OCI-LY7 (cell line): ENCODE data around the gene ROCK1. TPM values are rescaled to one million over a fixed set of nuclear protein-coding genes. Genes with fewer than 3 reads are reported as not detected.

Experiments
- BruUV-seq: library from RNA; stranded (reverse); fragments of 400-500 nt; replicated peaks from 2 replicates; lab custom pipeline; 2021; lab: Mats Ljungman, UMichigan
- CTCF ChIA-PET: fragments of 300-600 bp; sonication (Branson Sonifier 250); formaldehyde crosslinking; loops from one replicate; lab custom pipeline; 2022; ENCODE audit warnings: antibody characterized with exemption; ENCODE audit not compliant: unreplicated experiment; lab: Charles Lee
- POLR2A ChIA-PET: fragments of 300-600 bp; sonication (Branson Sonifier 250); formaldehyde crosslinking; loops from one replicate; lab custom pipeline; 2022; ENCODE audit warnings: antibody characterized with exemption; lab: Charles Lee
- DNase-seq: peaks from one replicate; pipeline ENCODE4 v3.0.0-alpha.2; 2015; ENCODE audit warnings: low spot score
- H2AFZ ChIP-seq: fragments of 200-600 bp; sonication (generic), shearing (Covaris generic); 2 replicates; pipeline ENCODE4 v1.6.1; 2014; ENCODE audit warnings: mild to moderate bottlenecking, antibody characterized with exemption, low read length, moderate library complexity
- H3K27ac ChIP-seq: fragments of 200-600 bp; sonication (generic); 2 replicates; pipeline ENCODE4 v1.5.1; 2014; ENCODE audit warnings: mixed run types, low read depth, mild to moderate bottlenecking, moderate library complexity, low read length, inconsistent platforms; ENCODE audit not compliant: poor library complexity, severe bottlenecking
- H3K36me3 ChIP-seq: fragments of 200-600 bp; sonication (generic); 2 replicates; pipeline ENCODE4 v1.6.1; 2014; ENCODE audit warnings: mild to moderate bottlenecking, antibody characterized with exemption, low read length, moderate library complexity, mixed read lengths; ENCODE audit not compliant: insufficient read depth
- H3K4me1 ChIP-seq: fragments of 200-600 bp; sonication (generic); 2 replicates; pipeline ENCODE4 v1.5.1; 2014; ENCODE audit warnings: mild to moderate bottlenecking, low read length; ENCODE audit not compliant: insufficient read depth, poor library complexity, severe bottlenecking
- H3K4me2 ChIP-seq: fragments of 200-600 bp; sonication (generic); 2 replicates; pipeline ENCODE4 v1.6.1; 2014; ENCODE audit warnings: mild to moderate bottlenecking, low read length
- H3K4me3 ChIP-seq: fragments of 200-600 bp; sonication (generic); 2 replicates; pipeline ENCODE4 v1.5.1; 2014; ENCODE audit warnings: mild to moderate bottlenecking, low read depth, low read length; ENCODE audit not compliant: poor library complexity, severe bottlenecking
- H3K79me2 ChIP-seq: fragments of 200-600 bp; sonication (generic); 2 replicates; pipeline ENCODE4 v1.6.1; 2016; ENCODE audit warnings: low read depth, mild to moderate bottlenecking, low read length, moderate library complexity, mixed read lengths; ENCODE audit not compliant: insufficient read depth
- H3K9me2 ChIP-seq: fragments of 200-600 bp; sonication (generic); 2 replicates; pipeline ENCODE4 v1.6.1; 2016; ENCODE audit warnings: mild to moderate bottlenecking, low read length, mixed read lengths; ENCODE audit not compliant: insufficient read depth
- H3K9me3 ChIP-seq: fragments of 200-600 bp; sonication (generic); 2 replicates; pipeline ENCODE4 v1.6.1; 2014; ENCODE audit warnings: mild to moderate bottlenecking, mixed run types, low read length, mixed read lengths
- H4K20me1 ChIP-seq: fragments of 200-600 bp; sonication (generic); 2 replicates; pipeline ENCODE4 v1.6.1; 2014; ENCODE audit warnings: mild to moderate bottlenecking, antibody characterized with exemption, low read length, moderate library complexity, mixed read lengths; ENCODE audit not compliant: insufficient read depth
- CTCF ChIP-seq: fragments of 200-600 bp; sonication (generic); conservative IDR thresholded peaks from 2 replicates; pipeline ENCODE4 v1.5.1; 2014; ENCODE audit warnings: mild to moderate bottlenecking, antibody characterized with exemption, low read length, moderate library complexity, mixed read lengths
- EZH2phosphoT487 ChIP-seq: fragments of 200-600 bp; sonication (generic); IDR thresholded peaks from 2 replicates; pipeline ENCODE4 v1.6.1; 2018; ENCODE audit warnings: low read depth, borderline replicate concordance, mild to moderate bottlenecking, mixed run types, antibody characterized with exemption, low read length, moderate library complexity, mixed read lengths
- intact Hi-C: fragments of 100-400 bp; cut with micrococcal nuclease; formaldehyde crosslinking; loops from one replicate; pipeline ENCODE4 v1.10.0; 2022; ENCODE audit not compliant: unreplicated experiment
- total RNA-seq, 2 experiments: library from RNA; depleted of rRNA in 1 of 2; stranded (reverse); fragments of >200 nt in 1 of 2; shearing (Covaris generic) in 1 of 2; gene quantifications; 2 replicates each; pipeline ENCODE4 v1.2.3, GENCODE V29; 2014 to 2022

Gene ROCK1
- total RNA-seq, 2 experiments from 2014 or later: 43.2 to 69.6 TPM

GRCh38 chr18:21105936-21106335, 5.7 kb downstream of the ROCK1 start:
- BruUV-seq: no TSS peak
- Histone ChIP-seq H3K4me2 (peak overlapping the region; percentile 99), H2AFZ (no peak overlapping the region), H3K4me1 (peaks cover 69% of the 10 kb centered on the region), H3K4me3 (peak overlapping the region; percentile 90), H3K27ac (no peak overlapping the region), H3K9me3 (no peaks in the 10 kb centered on the region), H4K20me1 (peaks cover 75% of the 10 kb centered on the region), H3K79me2 (peaks cover 100% of the 10 kb centered on the region), H3K9me2 (no peaks in the 10 kb centered on the region), H3K36me3 (peaks cover 9% of the 10 kb centered on the region; the same call in 1 of the 2 replicates)
- intact Hi-C loops: no loop called here
- ChIA-PET CTCF (no interaction called here), POLR2A (no interaction called here)
- no peak for TF ChIP-seq CTCF
- TF ChIP-seq EZH2phosphoT487: no peak
- DNase-seq: no peak

GRCh38 chr18:21101172-21101571, 10.4 kb downstream of the ROCK1 start:
- Histone ChIP-seq H3K4me1 (peaks cover 76% of the 10 kb centered on the region), H3K9me3 (no peaks in the 10 kb centered on the region), H3K4me3 (no peak overlapping the region), H4K20me1 (peaks cover 45% of the 10 kb centered on the region), H2AFZ (no peak overlapping the region), H3K79me2 (peaks cover 100% of the 10 kb centered on the region), H3K4me2 (peak overlapping the region; percentile 72), H3K9me2 (no peaks in the 10 kb centered on the region), H3K36me3 (peaks cover 5% of the 10 kb centered on the region; the same call in 1 of the 2 replicates), H3K27ac (peak overlapping the region; percentile 73)
- TF ChIP-seq CTCF: no peak
- no peak for TF ChIP-seq EZH2phosphoT487
- ChIA-PET CTCF (no interaction called here), POLR2A (interaction anchor here (0.7 to 2.1 kb wide), 3 partner anchors 8 to 49 kb away, joined by 3 to 9 read pairs (median 7); partner anchors contain the start of gene ROCK1)
- intact Hi-C loops: no loop called here
- no TSS peak for BruUV-seq
- no peak for DNase-seq

GRCh38 chr18:21100678-21101077, 10.9 kb downstream of the ROCK1 start:
- no peak for DNase-seq
- Histone ChIP-seq H3K4me1 (peaks cover 71% of the 10 kb centered on the region), H3K27ac (peak overlapping the region; percentile 73), H3K36me3 (peaks cover 5% of the 10 kb centered on the region; the same call in 1 of the 2 replicates), H3K9me3 (no peaks in the 10 kb centered on the region), H3K9me2 (no peaks in the 10 kb centered on the region), H3K4me3 (no peak overlapping the region), H4K20me1 (peaks cover 40% of the 10 kb centered on the region), H3K4me2 (peak overlapping the region; percentile 72), H3K79me2 (peaks cover 100% of the 10 kb centered on the region), H2AFZ (no peak overlapping the region)
- intact Hi-C loops: no loop called here
- TF ChIP-seq EZH2phosphoT487 (no peak), CTCF (no peak)
- ChIA-PET POLR2A (interaction anchor here (0.5 to 2.1 kb wide), 8 partner anchors 8 to 1513 kb away, joined by 3 to 9 read pairs (median 4); partner anchors contain the start of gene ROCK1), CTCF (no interaction called here)
- no TSS peak for BruUV-seq
